Epidermal melanocyte (primary cell): ENCODE measurements around the gene LRPAP1.
A peak's percentile ranks its signal among the peaks of the same experiment; 100 is the strongest.
"Not testable (repeated sequence)": the region's sequence is repeated elsewhere in the genome, so short reads cannot be mapped to it uniquely, and the experiment has no call there.

Experiments
- DNase-seq: peaks from one replicate; pipeline ENCODE4 v3.0.0; 2011; ENCODE audit warnings: low spot score; ENCODE audit not compliant: insufficient read length

Gene LRPAP1

DNA sequence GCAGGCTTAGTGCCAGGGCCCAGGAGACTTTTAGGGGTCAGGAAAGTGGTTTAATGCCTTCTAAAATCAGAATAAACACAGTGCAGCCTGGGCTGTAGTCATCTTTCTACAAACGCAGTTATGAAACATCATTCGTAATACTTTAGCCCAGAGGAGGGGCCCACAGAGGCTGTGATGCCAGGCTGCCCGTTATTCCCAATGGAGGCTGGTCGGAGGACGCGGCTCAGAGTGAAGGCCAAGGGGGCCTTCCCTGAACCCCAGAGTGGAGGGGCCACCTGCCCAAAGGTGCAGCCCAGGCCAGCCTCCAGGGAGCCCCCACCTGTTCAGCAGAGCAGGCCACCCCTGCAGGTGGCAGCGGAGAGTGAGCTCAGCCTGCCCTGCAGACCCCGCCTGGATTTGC lies 29.9 kb upstream of the LRPAP1 start:
- DNase-seq = not testable (repeated sequence)

- DNase-seq = not testable (repeated sequence)
These were observed 28.2 kb upstream of the LRPAP1 start for GRCh38 chr4:3560465-3560864.

DNA sequence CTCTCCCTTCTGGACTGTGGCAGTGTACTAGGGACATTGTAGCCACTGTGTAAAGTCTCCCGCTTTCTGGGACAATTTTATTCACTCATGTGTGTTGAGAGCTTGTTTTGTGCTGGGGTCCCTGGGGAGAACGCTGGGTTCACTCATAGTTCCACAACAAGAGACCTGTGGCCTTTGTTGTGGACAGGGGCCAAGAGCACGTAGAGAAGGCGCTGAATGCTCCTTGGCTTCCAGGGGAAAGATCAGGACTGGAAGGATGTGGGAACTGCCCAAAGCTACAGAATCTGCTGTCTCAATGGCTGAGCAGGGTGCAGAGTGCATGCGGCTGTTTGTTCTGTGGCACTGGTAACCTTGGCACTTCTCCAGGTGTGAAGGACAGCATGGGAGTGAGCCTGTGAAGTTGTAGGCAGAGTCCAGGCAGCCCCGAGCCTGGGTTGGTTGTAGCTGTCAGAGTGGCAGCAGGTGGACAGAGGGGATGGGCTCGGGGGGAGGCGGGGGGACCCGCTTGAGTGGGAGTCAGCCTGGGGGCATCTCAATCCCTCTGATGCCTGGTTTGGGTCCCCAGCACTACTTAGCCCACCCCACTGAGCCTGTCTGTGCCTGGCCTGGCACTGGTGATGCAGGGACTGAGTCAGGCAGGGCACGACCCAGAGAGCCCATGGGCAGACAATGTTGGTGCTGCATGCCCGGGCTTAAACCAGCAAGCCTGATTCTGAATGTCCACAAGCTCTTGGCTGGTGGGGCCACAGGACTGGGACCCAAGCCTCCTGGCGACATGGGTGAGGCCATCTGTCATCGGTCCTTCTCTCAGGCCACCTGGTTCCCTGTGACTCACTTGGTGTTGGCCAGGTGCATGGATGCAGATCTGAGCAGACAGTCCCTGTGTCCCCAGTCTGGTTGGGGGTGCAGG lies 27.4 kb upstream of the LRPAP1 start:
- not testable (repeated sequence) for DNase-seq

GRCh38 chr4:3558514-3558836 lies 26.3 kb upstream of the LRPAP1 start:
- not testable (repeated sequence) for DNase-seq

- DNase-seq = not testable (repeated sequence)
These were observed 25.7 kb upstream of the LRPAP1 start for GRCh38 chr4:3557676-3558513.

DNA sequence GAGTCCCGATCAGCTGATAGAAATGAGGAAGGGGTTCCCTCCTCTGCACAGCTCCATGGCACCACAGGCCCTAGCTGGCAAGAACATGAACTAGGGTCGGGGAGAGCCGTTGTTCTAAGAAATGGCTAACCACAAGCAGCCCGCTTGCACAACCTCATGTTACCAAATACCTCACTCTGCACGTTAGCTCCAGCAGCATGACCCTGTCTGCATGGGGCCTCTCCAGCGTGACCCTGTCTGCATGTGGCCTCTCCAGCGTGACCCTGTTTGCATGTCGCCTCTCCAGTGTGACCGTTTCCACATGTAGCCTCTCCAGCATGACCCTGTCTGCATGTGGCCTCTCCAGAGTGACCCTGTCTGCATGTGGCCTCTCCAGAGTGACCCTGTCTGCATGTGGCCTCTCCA lies 24.9 kb upstream of the LRPAP1 start:
- DNase-seq = not testable (repeated sequence)

DNA sequence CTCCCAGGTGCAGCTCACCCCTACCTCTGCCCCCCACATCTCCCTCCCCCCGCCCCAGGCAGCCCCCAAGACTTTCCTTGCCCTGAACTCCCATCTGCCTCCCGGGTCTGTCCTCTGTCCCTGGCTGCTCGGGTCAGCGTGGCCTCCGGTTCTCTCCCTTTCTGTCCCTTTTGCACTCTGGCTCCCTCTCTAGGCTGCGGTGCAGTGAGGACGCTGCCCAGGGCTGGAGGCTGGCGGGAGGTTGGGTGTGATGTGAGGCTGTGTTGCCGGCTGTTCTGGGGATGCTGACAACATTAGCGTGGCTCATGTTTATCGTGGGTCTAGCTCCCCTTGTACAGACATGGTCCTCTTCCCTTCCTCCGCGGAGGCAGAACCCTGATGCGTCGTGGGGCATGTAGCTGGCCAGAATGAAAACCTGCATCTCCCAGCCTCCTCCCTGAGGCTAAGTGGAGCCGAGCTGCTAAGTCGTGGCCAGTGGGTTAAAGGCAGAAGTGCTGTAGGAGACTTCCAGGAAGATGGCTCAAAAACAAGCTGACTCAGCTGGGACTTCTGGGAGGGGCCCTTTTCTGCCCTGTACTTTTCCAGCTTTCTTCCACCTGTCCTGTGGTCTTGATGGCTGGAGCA lies 24.1 kb upstream of the LRPAP1 start:
- not testable (repeated sequence) for DNase-seq

DNA sequence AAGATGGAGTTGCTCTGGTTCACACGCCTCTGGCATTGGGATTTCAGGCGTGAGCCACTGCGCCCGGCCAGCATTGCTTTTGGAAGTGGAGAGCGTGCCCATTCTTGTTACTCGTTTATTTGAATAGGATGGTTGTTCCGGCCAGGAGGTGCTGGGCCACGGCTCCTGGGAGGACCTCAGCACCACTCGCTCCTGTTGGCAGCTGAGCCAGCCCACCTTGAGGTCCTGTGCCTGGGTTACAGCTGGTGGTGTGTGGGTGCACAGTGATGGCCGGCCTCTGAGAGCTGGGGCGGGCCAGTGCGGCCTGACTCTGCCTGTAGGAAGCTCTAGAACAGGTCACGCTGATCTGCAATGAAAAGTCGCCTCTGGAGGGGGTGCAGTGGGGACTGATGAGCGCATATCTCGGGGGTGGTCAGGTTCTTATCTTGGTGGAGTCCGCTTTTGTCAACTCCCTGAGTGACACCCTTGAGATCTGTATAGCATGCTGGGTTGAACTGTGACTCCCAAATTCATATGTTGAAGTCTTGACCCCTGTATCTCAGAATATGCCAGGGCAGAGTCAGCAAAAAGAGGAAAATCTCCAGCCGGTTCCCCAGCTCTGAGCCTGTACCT lies 23.3 kb upstream of the LRPAP1 start:
- not testable (repeated sequence) for DNase-seq

- not testable (repeated sequence) for DNase-seq
These were observed 19.1 kb upstream of the LRPAP1 start for GRCh38 chr4:3551366-3551765.

GRCh38 chr4:3550792-3551325 lies 18.6 kb upstream of the LRPAP1 start:
- not testable (repeated sequence) for DNase-seq

- not testable (repeated sequence) for DNase-seq
These were observed 17.8 kb upstream of the LRPAP1 start for GRCh38 chr4:3550041-3550440.

DNA sequence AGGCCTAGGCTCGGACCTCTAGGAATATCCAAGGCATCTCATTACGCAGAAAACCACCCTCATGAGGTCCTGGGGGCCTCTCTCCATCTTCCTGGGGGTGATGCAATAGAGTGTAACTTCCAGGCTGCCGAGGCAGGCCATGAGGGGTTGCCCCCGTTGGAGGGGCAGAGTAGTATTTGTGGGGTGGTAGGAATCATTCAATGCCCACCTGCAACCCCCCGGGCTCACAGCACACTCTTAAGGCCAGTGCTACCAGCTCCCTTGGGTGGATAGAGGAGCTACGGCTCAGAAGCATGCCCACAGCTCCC lies 17.4 kb upstream of the LRPAP1 start:
- DNase-seq = not testable (repeated sequence)

GRCh38 chr4:3548991-3549693 lies 16.9 kb upstream of the LRPAP1 start:
- DNase-seq = not testable (repeated sequence)

DNA sequence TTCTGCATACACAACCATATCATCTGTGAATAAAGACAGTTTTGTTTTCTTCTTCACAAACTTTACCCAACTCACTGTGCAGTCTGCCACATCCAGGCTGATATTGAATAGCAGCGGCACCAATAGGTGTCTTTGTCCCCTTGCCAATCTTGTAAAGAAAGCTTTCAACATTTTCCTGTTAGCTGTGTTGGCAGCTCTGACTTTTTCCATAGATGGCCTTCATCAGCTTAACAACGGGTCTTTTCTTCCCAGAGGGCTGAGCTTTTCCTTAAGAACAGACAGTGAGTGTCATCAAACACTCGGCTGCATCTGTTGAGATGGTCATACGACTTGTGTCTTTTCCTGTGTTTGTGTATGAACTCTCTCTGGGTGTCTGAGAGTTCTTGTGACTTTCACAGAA lies 14.5 kb upstream of the LRPAP1 start:
- not testable (repeated sequence) for DNase-seq

- DNase-seq = not testable (repeated sequence)
These were observed 13.1 kb upstream of the LRPAP1 start for GRCh38 chr4:3545351-3545750.

- peak; percentile 0 for DNase-seq
These were observed 12.2 kb upstream of the LRPAP1 start for GRCh38 chr4:3544259-3545025.

GRCh38 chr4:3543415-3543814 lies 11.2 kb upstream of the LRPAP1 start:
- DNase-seq = not testable (repeated sequence)

DNA sequence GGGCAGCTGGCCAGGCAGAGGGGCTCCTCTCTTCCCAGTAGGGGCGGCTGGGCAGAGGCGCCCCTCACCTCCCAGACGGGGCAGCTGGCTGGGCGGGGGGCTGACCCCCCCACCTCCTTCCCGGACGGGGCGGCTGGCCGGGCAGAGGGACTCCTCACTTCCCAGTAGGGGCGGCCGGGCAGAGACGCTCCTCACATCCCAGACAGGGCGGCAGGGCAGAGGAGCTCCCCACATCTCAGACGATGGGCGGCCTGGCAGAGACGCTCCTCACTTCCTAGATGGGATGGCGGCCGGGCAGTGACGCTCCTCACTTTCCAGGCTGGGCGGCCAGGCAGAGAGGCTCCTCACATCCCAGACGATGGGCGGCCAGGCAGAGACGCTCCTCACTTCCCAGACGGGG lies 6.7 kb upstream of the LRPAP1 start:
- DNase-seq = not testable (repeated sequence)

DNA sequence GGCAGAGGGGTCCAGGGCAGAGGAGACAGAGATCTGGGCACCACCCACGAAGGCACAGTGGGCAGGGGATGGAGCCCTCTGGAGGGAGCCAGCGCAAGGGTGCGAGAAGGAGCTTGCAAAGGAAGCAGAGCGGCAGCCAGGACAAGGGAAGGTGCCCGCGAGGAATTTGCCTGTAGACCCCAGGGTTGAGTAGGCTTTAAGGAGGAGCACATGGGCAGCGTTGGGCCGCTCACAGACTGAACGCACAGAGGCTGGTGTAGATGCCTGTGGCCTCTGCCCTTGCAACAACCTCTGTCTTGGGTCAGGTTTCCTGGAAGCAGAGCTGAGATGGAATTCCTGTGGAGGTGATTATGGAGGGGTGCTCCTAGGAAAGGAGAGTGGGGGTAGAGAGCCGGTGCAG lies 3.6 kb upstream of the LRPAP1 start:
- DNase-seq = not testable (repeated sequence)

DNA sequence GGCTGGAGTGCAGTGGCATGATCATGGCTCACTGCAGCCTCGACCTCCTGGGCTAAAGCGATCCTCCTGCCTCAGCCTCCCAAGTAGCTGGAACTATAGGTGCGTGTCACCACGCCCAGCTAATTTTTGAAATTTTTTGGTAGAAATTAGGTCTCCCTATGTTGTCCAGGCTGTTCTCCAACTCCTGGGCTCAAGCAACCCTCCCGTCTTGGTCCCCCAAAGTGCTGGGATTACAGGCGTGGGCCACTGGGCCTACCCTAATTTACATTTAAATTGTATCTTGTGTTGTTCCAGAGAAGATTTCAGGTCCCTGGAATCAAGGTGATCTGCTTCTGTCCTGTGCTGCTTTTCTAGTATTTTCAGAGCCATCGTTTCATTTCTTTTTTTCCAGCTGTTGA lies 1.2 kb upstream of the LRPAP1 start:
- DNase-seq = no peak
